ENCODE measurements around the gene PVALEF.
"Not testable (repeated sequence)": the region's sequence is repeated elsewhere in the genome, so short reads cannot be mapped to it uniquely, and the experiment has no call there.

PVALEF gene

DNA sequence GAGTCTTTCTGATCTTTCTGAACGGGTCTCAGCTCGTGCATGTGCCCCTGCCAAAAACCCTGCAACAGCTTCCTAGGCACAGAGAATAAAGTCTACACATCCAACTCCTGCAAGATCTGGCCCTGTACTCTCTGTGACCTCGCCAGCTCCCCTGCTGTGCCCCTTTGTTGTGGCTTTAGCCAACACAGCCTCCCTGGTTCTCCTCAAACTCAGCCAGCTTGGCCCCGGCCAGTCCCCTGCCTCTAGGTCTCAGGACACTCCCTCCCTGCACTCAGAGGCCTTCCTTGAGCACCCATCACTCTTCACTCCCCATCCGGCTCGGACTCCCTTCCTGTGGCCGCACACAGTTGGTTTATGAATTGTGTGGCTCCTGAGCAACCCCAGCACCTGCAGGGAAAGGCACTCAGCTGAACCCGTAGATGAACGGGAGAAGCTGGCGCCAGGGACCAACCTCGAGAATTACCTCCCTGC lies 56.1 kb downstream of the PVALEF start:
- DNase-seq (ENCODE audit: low read depth): no peak

DNA sequence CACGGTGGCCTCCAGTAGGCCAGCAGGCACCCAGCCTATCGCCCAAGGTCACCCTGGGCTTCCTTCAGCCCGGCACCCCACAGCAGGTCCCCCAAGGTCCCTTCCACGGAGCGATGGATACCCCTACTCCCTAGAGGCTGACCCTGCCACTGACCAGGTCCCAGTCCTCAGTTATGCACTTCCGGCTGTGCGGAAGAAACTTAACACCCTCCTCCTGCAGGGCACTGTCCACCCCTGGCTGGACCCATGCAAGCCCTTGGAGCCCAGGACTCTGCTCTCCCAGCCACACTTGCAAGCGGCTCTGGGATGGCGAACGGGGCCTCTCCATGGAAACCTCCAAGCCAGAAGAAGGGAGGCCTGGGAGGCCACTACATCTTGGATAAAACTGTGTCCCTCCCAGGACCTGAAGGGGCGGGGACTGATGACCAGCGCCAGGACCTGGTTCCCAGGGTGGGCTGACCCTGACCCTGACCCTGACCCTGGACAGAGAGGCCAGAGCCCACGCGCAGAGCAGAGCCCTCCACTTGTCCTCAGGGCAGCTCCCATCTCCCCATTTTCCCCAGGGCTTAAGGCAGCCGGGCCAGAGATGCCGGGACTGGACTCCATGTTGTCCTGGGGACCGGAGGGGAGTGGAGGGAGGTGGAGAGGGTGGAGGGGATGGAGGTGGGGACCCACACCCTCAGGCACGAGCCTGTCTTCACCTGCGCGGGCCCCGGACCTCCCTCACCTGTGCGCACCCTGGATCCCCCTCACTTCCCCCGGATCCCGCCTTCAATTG lies 56.7 kb downstream of the PVALEF start:
- no peak for DNase-seq (ENCODE audit: low read depth)

GRCh38 chr17:81222620-81222905 lies 57.3 kb downstream of the PVALEF start:
- DNase-seq (ENCODE audit: low read depth): no peak

- peak; percentile 100 for DNase-seq (ENCODE audit: low read depth)
These were observed 57.8 kb downstream of the PVALEF start, which contains the start of gene CEP131 for GRCh38 chr17:81222906-81223761. TSS of gene CEP131 (minus strand) at chr17:81222965. CDS start at chr17:81220056, 2,909 bp downstream.

DNA sequence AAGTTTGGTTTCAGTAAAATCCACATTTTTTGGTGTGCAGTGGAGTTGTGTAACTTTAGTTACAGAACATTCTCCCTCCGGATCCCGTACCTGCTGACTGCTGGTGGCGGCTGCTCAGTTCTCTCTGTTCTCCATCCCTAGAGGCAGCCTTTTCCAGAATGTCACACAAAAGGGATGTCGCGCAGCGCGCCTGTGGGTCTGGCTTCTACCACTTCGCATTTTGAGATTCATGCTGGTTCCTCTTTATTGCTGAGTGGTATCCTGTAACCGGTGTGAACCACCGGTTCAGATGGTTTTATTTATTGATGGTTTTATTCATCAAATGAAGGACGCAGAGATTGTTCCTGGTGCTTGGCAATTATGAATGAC lies 58.4 kb downstream of the PVALEF start:
- DNase-seq (ENCODE audit: low read depth): no peak

DNA sequence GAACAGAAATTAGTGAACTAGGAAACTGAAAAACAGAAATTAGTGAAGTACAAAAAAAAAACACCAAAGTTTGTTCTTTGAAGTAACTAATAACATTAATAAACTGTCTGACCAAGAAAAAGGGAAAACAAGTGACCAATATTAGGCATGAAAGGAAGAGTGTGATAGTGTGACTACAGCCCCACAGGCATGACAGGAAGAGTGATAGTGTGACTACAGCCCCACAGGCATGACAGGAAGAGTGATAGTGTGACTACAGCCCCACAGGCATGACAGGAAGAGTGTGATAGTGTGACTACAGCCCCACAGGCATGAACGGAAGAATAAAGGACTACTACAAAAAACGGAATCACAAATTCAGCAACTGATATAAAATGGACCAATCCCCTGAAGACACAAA lies 62.3 kb downstream of the PVALEF start:
- DNase-seq (ENCODE audit: low read depth): not testable (repeated sequence)

DNA sequence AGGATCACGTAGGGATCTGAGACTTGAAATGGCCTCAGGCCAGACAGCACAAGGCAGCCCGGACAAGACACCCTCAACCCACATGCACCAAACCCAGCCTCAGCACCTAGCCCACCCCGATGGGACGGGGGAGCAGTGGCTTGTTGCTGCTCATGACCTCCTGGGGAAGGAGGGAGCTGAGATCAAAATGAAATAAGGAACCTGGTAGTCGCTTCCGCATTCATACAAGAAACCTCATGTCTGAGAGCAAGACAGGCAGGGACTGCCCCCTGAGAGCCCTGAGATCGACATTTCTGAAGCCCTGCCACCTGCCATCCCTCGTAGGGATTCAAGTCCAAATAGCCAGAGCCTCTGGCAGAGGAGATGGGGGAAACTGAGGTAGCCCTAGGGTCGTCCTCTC lies 63.1 kb downstream of the PVALEF start:
- DNase-seq (ENCODE audit: low read depth): no peak

GRCh38 chr17:81228834-81229665 lies 63.7 kb downstream of the PVALEF start:
- DNase-seq (ENCODE audit: low read depth): no peak

GRCh38 chr17:81229666-81229920 lies 64.3 kb downstream of the PVALEF start:
- no peak for DNase-seq (ENCODE audit: low read depth)

GRCh38 chr17:81230043-81230820 lies 64.9 kb downstream of the PVALEF start:
- no peak for DNase-seq (ENCODE audit: low read depth)

DNA sequence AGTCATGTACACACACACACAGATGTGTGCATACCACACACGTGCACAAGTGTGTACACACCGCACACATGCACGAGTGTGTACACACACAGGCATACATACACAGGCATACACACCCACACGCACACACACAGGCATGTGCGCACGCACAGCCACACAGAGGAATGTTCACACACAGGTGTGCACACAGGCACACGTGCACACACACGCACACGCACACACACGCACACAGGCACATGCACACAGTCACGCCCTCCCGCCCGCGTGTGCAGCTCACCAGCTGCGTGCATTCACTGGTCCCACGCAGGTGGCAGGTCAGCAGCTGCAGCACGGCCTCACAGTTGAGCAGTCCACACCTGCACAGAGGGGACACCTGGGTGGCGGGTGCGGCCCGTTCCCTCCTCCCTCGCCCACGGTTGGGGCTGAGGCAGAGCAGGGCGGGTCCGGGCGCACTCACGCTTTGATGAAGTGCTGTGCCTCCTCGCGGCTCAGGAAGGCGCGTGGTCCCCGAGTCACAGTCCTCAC lies 65.9 kb downstream of the PVALEF start:
- DNase-seq (ENCODE audit: low read depth): no peak

DNA sequence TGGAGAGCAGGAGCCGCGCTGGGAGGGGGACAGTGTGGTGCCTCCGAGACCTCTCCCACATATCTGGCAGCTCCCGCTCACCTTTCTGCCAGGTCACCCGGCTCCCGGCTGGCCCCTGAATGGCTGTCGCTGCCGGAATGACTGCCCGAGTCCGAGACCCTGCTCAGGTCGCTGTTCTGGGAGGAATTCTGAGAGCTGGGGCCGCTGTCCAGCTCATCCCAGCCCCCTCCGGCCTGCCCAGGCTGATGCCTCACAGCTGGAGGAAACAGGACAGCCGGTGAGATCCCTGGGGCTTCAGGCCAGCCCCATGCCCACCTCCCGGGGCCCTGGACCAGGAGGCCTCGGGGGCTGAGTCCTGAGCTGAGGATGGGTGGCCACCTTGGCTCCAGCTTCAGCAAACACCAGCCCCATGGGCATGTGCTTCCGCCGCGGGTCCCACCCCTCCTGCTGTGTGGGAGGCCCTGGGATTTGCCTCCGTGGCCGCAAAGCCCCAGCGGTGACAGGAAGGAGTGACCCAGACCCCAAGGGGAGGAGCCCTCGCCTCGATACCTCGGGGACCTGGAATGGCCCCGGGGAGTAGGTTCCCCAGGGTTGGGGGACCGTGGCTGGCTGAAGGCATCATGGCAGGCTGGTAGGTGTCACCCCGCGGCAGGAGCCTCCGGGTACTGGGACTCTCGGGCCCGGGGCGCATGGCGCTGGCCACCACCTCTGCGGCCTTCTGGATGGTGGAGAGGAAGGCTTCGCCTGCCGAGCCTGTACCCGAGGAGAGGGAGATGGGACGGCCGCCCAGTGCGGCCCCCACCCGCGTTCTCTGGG lies 66.7 kb downstream of the PVALEF start:
- no peak for DNase-seq (ENCODE audit: low read depth)

Data from stimulated activated CD8-positive, alpha-beta memory T cell treated with anti-CD3 and anti-CD28 coated beads, Interleukin-15, amount 100 ng/mL, for 24 hours (primary cell).